Hepatic stellate cell (primary cell): ENCODE data around the gene HIPK2.

Experiments used
- DNase-seq: peaks from one replicate; pipeline ENCODE4 v3.0.0; 2011; ENCODE audit warnings: low spot score

HIPK2 gene

DNA sequence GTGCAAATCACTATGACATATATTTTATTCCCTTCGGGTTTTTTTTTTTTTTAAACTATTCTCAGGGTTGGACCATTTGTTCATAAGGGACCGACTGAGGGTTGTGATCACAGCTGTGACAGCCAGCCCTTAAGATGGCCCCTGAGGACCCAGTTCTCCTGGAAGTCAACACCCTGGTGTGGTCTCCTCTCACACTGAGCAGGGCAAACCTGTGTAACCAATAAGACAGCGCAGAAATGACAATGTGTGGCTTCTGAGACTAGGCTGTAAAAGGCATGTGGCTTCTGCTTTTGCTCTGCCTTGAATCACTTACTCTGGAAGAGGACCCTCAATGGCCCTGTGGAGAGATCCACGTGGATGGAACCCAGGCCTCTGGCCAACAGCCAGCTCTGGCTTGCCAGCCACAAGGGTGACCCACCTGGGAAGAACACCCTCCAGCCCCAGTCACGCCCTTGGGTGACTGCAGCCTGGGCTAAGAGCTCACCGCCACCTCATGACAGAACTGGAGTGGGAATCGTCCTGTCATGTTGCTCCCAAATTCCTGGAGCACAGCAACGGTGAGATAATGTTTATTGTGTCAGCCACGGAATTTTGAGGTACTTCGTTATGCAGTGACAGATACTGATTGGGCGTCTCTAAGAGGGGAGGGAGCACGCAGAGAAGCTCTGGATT, 127.2 kb downstream of the HIPK2 start:
- DNase-seq, result no peak

DNA sequence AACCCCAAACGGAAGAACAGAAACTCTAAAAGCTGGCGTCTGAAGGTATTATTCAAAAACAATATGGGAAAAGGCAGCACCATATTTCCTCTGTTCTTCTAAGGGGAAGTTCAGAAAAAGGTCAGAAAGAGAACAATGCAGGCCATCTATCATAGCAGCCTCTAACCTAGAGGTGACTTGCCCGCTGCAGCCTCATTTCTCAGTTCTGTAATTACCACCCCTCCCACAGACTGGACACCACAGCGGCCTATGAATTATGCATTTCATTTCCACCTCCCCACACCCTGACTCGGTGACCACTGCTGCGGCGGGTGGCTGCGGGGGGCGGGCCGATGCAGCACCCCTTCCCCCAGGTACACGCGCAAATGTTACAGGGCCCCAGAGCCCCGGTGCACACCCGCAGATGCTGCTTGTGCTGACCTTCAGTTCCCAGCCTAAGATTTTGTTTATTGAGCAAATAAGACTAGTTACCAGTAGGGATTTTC, 128.8 kb downstream of the HIPK2 start:
- DNase-seq, result no peak

DNA sequence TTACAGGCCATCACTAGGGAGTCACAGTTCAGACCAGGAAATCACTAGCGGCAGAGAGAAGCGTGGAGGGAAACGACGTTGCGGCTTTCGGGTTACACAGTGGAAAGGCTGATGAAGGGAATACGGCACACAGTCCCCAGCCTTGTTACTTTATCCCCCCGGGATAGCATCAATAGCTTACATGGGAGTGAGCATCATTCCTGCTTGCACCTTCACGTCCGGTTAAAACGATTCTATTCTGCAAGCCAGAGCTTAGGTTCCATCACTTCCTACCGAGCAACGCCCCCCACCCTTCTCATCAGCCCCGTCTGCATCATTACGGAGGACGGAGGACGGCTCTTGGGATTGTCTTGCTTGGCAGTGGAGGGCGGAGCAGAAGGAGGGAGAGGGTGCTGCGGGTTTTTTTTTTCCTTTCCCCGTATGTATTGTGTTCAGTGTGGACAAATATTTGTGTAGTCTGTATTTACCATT, 129.4 kb downstream of the HIPK2 start:
- DNase-seq, result no peak

- DNase-seq, result no peak
These were observed 129.9 kb downstream of the HIPK2 start for GRCh38 chr7:139647814-139648390.

- DNase-seq, result no peak
These were observed 130.7 kb downstream of the HIPK2 start for GRCh38 chr7:139647085-139647484.

GRCh38 chr7:139646566-139646965, 131.2 kb downstream of the HIPK2 start:
- DNase-seq, result no peak

GRCh38 chr7:139645572-139646523, 131.9 kb downstream of the HIPK2 start:
- DNase-seq, result peak; percentile 73

DNA sequence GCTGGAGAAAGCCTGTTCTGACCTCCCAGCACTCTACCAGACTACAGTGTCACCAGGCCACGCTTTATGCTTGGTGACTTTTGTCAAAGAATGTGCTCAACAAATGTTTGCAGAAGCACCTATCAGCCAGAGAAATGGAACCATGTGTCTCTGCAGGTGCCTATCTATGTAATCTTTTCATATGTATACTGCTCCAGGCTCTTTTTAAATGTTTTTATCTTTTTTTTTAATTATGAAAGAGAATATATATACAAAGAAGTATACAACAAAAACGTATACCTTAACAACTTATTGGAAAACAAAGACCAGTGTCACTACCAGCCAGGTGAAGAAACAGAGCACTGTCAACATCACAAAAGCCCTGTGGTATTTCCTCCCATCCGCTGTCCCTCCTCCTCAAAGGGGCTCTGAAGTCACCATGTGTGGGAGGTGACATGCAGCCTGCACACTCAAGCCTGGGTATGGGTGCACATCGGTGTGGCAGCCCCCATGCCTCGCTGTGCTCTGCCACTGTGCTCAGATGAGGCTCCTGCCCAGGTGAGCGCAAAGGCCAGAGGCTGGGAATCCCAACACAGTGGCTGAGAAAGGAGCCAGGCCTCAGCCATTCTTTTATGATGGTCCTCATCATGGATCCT, 133.7 kb downstream of the HIPK2 start:
- no peak for DNase-seq

GRCh38 chr7:139642283-139642682, 135.5 kb downstream of the HIPK2 start:
- DNase-seq, result no peak

- no peak for DNase-seq
These were observed 136.3 kb downstream of the HIPK2 start for GRCh38 chr7:139641337-139641992.

DNA sequence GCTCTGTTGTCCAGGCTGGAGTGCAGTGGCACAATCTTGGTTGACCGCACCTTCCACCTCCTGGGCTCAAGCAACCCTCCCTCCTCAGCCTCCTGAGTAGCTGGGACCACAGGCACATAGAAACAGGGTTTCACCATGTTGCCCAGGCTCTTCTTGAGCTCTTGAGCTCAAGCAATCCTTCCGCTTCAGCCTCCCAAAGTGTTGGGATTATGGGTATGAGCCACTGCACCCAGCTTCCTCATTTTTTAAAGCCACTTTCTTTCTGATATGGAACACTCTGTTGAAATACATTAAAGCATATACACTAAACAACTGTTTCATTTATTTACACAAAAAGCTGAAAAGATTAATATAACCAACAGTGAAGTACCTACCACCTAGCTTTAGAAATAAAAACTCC, 137.1 kb downstream of the HIPK2 start:
- no peak for DNase-seq

DNA sequence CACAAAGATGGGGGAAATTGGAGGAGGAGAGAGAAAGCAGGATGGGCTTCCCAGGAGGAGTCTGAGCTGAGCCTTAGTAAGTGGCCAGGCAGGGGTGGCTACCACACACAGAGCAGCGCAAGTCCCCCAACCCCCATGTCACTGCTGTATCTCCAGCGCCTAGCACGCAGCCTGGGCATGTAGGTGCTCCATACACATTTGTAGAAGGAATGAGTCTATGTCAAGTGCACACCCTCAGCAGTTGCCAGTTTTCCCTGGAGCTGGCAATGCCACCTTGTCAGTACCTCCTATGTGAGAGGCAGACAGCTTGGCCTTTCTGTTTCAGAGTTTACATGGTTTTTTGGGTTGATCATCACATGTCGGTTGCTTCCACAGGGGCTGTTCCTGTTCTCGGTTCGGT, 138.2 kb downstream of the HIPK2 start:
- no peak for DNase-seq

DNA sequence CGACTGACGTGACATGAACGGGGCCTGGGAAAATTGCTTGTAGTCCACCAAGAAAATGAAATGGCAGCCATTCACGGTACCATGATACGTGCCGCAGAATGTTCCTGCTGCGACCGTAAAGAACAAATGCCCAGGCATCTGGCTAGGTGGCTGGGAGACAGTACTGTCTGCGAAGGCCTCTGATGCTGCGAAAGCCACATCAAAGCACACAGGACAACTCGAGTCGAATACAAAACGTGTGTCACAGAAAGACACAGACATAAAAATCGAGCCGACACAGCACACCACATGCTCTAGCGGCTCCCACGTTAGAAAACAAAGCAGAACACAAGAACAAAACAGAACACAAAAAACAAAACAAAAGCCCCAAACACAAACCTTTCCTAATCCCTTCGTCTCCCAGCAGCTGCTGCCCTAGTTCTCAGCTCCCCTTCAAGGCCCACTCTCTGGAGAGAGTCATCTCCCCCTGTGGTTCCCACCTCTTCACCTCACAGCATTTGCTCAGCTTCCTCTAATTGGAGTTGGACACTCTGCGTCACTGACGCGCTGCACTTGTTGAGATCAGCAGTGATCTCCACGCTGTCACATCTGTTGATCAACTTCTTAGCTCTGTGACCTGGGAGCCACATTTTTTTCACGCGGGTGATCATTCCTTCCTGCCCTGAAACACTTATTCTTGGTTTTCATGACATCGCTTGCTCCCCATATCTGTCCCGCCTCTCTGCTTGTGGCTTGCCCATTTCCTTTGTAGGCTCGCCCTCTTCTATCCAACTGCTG, 142.1 kb downstream of the HIPK2 start:
- no peak for DNase-seq

- DNase-seq, result no peak
These were observed 143.7 kb downstream of the HIPK2 start for GRCh38 chr7:139634087-139634486.

DNA sequence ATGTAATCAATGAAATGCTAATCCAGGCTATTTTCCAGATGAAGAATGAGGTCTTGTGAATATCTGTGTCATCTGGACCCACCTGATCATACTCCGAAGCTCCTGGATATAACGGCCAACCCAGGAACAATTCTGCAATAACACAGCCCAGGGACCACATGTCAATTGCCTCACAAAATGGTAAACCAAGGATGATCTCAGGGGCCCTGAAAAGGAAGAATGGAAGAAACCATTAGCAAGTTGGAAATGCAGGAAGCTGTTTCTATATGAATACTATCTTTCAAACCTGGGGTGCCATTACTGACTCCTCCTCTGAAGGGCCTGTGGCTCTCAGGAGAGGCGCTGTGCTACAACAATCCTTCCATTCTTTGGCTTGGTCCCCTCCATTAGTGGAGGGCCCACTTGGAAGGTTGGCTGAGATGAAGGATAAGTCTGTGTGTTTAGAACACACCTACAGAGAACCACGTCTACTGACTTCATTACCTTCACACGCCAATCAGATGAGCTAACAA, 146.2 kb downstream of the HIPK2 start:
- no peak for DNase-seq

DNA sequence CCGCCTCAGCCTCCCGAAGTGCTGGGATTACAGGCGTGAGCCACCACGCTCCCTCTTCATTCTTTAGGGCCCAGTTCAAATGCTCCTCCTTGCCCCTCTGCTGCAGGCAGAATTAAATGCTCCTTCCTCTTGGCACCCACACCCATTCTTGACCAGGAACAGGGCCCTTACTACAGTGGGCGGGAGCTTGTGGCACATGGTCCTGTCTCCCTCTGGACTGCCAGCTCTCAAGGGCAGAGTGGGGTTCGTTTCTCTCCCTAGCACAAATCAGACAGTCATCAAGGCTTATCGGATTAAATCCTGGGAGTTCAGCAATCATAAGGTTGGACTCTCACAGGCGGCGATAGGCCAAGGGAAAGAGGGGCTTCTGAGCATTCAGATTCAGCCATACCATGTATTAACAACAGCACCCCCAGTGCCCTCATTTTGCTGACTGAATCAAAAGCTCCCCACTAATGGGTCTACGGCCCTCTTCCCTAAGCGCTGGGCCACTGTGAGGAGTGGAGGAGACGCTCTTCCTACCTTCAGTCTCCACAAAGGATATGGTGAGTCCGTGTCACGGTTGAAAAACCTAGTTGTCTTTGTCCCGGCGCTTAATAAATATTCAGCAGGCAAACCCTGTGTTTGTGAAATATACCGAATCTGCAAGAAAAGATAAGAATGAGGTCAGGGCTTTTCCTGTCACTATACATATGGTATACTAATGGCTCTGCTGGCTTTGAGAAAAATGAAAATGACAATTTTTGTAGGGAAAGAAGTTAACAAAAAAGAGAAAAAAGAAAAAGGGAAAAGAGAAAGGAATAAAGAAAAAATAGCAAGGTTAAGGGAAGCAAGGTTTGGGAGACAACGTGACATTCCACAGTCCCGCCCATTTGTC, 146.9 kb downstream of the HIPK2 start:
- no peak for DNase-seq

DNA sequence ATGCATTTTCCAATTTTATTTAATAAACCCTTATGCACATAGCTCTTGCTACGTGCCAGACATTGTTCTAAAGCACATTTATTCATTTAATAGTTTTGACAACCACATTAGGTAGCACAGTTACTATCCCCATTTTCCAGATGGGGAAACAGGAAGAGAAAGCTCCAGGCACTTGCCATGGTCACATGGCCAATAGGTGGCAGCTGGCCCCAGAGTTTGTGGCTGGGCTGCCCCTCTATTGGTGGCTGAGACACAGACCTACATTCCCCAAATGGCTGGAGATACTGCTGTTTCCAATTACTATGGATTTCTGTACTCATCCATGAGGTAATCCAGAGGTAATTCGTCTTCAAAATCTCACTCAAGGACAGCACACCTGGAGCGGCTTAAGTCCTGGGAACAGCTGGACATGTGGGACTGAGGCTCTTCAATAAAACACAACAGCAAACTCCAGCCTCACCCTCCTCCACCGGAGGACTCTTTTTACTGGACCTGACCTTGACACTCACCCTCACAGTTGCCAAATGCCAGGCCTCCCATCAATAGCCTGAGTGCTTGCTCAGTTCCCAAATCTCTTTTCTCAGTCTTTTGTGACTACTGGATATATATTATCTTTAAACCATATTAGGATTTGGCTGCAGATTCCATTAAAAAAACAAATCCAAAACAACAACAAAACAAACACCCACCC, 148.3 kb downstream of the HIPK2 start:
- no peak for DNase-seq

- DNase-seq, result no peak
These were observed 150.0 kb downstream of the HIPK2 start for GRCh38 chr7:139627831-139628230.

DNA sequence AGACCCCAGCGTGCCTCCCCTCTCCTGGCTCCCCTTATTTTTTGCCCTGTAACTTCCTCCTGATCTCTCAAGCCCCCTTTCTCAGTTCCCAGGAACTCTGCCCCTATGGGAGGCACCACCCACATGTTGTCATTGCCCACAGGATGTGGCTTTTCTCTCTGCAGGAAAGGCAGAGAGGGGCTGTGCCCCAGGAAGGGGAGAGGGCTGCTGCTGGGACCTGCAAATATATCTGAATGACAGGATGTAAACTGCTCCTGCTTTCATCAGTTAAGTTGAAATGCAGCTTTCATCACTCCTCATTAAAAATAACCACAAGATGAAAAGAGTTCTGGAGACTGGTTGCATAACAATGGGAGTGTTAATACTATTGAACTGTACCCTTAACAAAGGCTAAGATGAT, 151.0 kb downstream of the HIPK2 start:
- DNase-seq, result no peak
